Measurements from ENCODE around the gene DCP2.

DCP2 gene

DNA sequence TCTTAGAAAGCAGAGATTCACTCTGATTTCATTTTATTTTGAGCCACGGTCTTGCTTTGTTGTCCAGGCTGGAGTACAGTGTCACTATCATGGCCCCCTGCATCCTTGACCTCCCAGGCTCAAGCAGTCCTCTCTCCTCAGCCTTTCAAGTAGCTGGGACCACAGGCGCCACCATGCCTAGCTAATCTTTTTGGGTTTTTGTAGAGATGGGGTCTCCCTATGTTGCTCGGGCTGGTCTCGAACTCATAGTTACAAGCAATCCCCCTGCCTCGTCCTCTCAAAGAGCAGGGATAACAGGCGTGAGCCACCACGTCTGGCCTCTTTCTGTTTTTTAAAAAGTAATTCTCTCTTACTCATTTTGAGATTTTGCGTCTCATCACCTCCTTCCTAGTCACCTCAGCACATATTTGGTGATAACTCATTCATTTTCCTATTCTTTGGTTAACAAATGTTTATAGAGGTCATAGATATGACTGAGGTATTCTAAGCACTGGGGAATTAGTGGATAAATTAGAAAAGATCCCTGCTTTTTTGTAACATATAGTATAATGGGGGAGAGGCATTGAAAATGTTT, 10.8 kb upstream of the DCP2 start:
- DNase-seq (ENCODE audit: low read depth in 2 of 3, low spot score in 2 of 3): no peak

DNA sequence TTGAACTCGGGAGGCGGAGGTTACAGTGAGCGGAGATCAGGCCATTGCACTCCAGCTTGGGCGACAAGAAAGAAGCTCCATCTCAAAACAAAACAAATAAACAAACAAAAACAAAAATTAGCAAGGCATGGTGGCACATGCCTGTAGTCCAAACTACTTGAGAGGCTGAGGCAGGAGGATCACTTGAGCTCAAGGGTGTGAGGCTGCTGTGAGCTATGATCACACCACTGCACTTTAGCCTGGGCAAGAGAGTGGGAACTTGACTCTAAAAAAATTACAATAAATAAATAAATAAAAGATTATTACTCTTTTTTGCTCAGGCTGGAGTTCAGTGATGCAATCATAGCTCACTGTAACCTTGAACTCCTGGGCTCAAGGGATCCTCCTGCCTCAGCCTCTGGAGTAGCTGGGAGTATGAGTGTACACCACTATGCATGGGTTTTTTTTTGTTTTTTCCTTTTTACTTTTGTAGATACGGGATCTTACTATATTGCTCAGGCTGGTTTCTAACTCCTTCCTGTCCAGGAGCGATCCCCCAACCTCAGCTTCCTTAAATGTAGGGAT, 9.0 kb upstream of the DCP2 start:
- DNase-seq (ENCODE audit: low read depth in 2 of 3, low spot score in 2 of 3): no peak

DNA sequence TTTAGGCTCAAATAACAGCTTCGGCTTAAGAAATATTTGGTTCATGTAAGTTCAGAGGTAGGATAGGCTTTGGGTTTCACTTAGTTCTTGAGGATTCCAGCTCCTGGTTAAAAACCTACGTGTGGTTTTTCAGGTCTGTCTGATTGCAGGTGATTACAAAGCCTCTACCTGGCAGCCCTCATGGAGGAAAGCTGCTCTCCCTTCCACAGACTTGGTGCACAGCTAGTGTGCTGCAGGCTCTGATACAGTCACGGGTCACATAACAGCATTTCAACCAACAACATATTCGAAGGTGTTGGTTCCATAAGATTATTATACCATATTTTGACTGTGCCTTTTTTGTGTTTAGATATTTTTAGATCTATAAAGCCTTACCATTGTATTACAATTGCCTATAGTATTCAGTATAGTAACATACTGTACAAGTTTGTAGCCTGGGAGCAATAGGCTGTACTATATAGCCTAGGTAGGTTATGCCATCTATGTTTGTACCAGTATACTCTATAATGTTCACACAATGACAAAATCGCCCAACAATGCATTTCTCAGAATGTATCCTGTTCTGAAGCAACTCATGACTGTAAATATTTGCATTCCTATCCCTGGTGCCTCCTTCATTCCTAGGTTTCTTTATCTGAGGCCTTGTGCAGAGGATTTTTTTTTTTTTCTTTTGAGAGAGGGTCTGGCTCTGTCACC, 8.0 kb upstream of the DCP2 start:
- DNase-seq (ENCODE audit: low read depth in 2 of 3, low spot score in 2 of 3): no peak

DNA sequence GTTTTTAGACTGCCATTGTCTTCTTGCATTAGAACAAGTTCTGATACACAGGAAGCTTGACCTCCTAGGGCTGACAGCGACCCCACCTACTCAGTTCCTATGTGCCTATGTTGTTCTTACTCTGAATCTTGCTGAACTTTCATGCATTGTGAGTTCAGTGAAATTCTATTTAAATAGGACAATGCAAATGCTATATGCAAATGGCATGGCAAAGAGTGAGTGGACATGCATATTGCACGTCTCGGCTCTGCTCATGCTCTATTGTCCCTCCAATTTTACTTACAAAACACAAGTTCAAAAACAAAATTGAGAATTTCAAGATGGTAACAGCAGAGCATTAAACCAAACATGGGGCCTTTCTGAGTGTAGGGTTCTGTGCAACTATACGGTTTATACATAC, 5.3 kb upstream of the DCP2 start:
- DNase-seq (ENCODE audit: low read depth in 2 of 3, low spot score in 2 of 3): no peak

DNA sequence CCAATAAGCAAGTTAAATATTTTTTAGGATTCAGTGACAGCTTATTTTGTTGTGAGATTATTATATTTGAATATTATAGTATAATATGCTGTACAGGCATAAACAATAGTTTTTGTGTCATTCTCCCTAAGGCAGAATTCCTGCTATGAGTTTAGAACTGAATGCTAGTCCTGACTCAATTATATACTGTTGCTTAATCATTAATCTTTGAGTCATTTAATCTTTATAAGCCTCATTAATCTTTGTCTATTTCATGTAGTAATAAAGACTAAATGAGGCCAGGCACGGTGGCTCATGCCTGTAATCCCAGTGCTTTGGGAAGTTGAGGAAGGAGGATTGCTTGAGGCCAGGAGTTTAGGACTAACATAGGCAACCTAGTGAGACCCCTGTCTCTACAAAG, 3.6 kb upstream of the DCP2 start:
- DNase-seq (ENCODE audit: low read depth in 2 of 3, low spot score in 2 of 3): no peak

DNA sequence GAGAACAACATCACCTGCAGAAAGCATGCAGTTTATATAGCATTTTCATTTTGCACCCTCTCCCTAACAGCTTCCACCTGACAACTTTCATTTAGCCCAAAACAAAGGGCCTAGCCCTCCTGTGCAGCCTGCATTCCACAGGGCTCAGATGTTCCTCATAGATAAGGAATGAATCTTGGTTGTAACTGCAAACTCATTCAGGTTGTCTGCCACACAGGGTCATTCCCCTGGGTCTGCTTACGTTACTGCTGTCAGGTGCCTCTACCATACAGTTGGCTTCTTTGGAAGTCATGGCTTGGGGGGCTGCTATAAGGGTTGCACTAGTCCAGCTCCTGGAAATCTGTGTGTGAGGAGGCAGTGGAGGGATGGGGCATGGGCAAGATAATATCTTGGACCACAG, 2.7 kb upstream of the DCP2 start:
- no peak for DNase-seq (ENCODE audit: low read depth in 2 of 3, low spot score in 2 of 3)

DNA sequence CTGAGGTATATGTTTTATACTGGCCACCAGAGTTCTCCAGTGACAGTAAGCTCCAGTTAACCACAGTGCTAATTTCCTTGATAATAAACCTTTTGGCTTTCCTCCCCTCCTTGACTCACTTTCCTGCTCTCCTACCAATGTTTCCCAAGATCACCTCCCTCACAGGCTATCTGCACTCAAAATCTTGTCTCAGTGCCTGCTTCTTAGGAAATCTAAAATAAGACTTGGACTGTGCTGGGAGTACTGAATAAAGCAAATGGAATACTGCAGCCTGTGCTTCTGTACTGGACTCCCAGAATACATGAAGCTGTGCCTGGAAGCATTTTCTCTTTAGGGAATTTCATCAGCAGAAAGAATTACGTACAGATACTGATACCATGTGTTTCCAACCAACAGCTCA, 1.7 kb upstream of the DCP2 start:
- no peak for DNase-seq (ENCODE audit: low read depth in 2 of 3, low spot score in 2 of 3)

DNA sequence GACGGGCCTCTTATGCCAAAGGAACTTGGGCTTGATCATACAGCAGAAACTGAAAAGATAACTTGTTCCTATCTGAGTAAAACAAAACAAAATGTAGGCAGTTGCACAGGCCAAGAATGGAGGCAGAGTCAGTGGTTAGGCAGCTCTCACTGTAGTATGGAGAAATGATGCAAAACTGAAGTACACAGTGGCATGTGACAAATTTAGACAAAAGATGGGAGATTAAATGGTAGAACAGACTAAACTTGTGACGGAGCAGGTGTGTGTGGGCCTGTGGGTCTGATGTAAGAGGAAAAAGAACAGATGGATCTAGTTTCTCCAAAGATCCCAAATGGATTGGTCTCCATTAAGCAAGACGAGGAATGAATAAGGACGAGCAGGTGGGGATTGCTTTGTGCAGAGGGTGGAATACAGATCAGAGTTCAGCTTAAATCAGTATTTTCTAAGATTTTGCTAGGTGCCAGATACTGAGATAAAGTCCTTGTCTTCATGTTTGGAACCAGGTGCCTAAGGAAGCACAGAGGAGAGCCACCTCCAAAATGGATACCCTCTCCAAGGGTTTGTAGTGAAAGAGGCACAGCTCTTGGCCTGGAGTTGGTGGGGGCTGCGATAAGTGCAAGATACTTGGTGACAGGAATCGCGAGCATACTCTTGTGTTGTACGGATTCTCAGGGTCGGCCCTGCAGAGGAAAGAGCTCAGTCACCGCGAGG, 722 bp upstream of the DCP2 start:
- no peak for DNase-seq (ENCODE audit: low read depth in 2 of 3, low spot score in 2 of 3)

DNA sequence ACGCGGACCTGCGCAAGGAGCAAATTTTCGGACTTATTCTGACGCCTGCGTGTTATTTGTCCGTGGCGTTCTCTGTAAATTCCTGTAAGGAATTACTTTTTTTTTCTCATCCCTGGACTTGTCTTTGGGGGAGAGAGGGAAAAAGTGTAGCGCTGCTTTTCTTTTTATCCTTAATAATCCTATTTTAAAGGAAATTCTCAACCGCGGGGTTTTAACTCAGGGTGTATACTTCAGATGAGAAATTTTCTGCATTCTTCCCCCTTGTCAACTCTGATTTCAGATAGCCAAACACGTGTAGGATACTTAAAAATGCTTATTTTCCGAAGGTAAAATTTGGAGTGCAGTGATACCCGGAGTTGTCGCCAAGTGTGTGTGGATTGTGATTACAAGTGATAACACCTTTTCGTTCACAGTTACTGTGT, 853 bp downstream of the DCP2 start:
- DNase-seq (ENCODE audit: low read depth in 2 of 3, low spot score in 2 of 3): no peak

DNA sequence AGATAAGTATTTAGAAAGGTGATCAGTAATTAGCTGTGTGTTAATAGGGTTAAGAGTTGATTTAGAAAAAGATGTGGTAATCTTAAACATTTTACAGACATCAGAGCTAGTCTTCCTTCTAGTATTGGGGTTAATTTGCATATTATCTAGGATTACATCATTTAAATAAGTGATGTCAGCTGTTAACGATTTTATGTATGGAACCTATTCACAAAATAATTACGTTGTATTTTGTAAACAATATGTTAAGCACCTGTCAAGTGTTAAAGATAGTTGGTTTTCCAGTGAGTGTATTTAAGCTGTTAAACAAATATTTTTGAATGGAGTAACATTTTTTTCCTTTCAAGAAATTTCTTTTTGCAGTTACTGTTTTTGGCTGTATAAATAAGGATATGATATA, 2.2 kb downstream of the DCP2 start:
- DNase-seq (ENCODE audit: low read depth in 2 of 3, low spot score in 2 of 3): no peak

DNA sequence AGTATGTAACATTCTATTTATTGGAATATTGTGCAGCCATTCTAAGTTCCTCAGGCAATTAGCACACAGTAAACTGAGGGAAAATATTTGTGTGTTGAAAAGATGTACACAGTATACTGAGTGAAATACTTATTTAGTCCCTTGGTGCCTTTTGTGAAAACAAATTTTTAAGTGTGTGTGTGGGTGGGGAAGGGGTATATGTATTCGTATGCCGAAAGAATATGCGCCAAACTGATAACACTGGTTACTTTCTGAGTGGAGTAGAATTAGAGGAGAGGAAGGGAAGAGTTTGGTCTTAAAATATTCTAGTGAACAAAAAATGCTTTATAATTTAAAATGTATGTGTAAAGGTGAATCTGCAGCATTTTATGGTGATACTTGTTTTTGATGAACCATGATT, 3.1 kb downstream of the DCP2 start:
- DNase-seq (ENCODE audit: low read depth in 2 of 3, low spot score in 2 of 3): no peak

DNA sequence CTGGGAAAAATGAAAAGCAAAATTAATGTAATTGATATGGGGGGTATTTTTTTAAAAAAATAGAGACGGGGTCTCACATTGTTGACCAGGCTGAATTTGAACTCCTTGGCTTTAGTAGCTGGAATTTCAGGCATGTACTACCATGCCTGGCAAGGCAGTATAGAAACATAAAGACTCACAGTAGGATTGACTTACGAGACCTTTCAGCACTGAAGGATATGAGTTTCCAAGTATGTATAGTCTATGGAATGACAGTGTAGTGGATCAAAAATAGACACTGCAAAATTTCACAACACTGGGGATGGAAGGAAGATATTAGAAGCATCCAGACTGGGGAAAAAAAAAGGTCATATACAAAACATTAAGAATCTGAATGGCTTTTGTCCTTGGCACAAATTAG, 6.8 kb downstream of the DCP2 start:
- no peak for DNase-seq (ENCODE audit: low read depth in 2 of 3, low spot score in 2 of 3)

DNA sequence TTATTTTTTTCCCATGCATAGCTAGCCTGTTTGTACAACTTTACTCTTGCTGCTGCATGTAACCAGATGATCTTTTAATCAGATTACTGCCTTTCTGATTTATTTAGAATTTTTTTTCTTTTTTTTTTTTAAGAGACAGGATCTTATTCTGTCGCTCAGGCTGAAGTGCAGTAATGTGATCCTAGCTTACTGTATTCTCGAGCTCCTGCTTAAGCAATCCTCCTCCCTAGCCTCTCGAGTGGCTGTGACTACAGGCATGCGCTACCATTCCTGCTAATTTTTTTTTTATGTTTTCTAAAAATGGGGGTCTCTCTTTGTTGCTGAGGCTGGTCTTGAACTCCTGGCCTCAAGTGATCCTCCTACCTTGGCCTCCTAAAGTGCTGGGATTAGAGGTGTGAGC, 9.6 kb downstream of the DCP2 start:
- no peak for DNase-seq (ENCODE audit: low read depth in 2 of 3, low spot score in 2 of 3)

DNA sequence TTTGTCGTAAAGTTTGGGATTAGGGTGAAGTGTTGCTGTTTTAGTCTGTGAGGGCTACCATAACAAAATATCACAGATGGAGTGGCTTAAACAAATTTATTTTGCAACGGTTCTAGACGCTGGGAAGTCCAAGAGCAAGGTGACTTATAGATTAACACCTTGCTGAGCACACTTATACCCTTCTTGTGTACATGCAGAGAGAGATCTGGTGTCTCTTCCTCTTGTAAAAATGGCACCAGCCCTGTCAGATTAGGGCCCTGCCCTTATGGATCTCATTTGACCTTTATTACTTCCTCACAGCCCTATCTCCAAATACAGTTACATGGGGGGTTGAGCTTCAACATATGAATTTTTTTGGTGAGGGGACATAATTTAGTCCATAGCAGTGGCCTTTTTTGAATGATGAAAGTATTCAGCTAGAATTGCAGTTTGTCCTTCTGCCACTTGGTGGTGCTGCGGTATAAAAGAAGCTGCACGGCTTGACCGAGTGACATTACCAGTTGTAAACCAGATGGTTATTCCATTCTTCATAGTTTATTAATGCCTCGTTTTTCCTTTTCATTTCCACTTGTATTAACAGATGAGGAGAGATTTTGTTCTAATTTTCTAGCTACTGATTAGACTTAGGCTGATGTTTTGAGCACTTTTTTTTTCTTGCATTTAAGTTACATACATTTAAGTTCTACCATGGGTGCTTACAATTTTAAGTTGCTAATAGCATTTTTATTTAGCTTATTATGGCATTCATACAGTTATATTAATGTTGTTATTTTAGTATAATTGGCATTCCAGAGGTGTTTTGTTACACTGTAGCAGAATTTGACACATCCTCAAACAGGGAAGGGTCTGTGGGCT, 19.4 kb downstream of the DCP2 start:
- DNase-seq (ENCODE audit: low read depth in 2 of 3, low spot score in 2 of 3): peak in 2 of 3 experiments; percentile 50 to 54

DNA sequence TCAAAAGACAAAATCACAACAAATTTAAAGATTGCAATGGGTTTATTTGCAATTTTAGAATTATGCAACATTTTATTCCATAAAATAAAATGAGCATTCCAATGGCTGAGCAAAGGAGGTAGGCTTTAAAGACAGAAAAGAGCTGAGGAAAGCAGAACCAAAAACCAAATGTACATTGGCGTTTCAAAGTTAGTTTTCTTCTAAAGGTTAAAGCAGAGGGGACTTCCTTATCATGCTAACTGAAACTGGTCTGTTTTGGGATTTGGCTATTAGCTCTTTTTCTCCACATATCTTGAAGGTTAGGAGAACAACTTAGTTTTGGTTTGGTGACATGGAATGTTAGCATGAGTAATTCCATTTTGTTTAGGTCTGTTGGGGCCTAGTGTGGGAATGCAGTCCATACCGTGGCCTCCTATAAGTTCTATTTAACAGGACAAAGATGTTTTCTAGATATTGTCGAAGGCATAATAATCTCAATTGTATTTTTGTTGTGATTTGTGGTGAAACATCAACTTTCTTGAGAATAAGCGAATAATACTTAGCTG, 20.3 kb downstream of the DCP2 start:
- no peak for DNase-seq (ENCODE audit: low read depth in 2 of 3, low spot score in 2 of 3)

DNA sequence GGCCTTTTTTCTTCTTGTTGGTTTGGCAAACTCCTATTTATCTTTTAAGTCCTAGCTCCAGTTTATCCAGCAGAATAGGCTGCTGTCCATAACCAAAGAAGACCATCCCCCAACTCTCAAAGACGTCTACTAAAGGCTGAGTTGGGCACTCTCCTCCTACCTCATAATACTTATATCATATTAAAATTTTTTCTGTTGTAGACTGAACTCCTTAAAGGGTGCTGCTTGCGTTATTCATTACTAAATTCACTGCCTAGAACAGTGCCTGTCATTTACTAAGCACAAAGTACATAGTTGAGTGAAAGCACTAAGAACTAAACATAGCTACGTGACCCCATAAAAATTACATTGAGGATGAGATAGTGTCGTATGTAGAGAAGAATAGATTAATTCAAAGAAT, 21.7 kb downstream of the DCP2 start:
- no peak for DNase-seq (ENCODE audit: low read depth in 2 of 3, low spot score in 2 of 3)

DNA sequence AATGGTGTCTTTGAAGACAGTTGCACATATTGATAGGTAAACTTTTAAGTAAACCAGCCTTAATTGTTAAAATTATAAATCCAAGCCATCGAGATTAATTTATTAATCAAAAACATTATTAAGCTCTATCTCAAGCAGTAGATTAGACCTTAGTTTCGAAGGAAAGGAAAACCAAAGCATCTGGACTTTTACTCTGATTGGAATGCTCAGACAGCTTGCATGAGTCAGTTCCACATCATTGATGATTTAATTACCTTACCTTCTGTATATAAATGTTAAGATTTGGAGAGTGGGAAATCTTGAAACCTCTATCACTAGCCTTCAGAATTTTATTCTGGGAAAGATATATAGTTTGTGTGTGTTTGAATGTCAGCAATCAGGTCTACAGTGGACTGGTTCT, 23.9 kb downstream of the DCP2 start:
- DNase-seq (ENCODE audit: low read depth in 2 of 3, low spot score in 2 of 3): no peak

DNA sequence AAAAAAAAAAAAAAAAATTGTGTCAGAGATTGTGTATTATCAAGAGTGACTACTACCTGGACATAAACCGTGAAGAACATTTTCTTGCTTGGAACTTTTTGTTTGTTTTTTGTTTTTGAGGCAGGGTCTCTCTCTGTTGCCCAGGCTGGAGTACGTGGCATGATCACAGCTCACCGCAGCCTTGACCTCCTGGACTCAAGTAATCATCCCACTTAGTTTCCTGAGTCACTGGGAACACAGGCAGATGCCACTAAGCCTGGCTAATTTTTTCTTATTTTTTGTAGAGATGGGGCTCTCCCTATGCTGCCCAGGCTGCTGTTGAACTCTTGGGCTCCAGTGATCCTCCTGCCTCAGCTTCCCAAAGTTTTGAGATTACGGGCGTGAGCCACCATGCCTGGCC, 25.8 kb downstream of the DCP2 start:
- no peak for DNase-seq (ENCODE audit: low read depth in 2 of 3, low spot score in 2 of 3)

DNA sequence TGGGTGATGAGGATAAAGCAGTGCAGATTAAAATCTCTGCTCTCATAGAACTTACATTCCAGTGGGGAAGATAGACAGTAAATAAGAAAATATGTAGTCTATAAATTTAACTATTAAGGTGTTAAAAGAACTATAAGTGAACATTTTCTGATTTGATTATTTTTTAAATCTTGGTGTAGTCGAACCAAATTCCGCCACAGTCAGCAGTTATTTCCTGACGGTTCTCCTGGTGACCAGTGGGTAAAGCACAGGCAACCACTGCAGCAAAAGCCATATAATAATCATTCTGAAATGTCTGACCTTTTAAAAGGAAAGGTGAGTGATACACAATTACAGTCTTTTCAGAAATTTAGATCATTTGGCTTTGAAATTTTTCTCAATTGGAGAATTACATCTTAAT, 27.2 kb downstream of the DCP2 start:
- DNase-seq (ENCODE audit: low read depth in 2 of 3, low spot score in 2 of 3): no peak

DNA sequence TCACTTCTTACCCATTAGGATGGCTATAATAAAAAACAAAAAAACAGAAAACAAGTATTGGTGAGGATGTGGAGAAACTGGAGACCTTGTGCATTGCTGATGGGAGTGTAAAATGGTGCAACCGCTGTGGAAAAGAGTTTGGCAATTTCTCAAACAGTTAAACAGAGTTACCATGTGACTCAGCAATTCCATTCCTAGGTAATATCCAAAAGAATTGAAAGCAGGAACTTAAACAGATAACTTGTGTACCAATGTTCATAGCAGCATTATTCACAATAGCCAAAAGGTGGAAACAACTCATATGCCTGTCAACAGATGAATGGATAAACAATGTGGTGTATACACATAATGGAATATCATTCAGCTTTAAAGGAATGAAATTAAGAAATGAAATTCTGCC, 28.9 kb downstream of the DCP2 start:
- no peak for DNase-seq (ENCODE audit: low read depth in 2 of 3, low spot score in 2 of 3)
